K562 (cell line): ENCODE measurements around the gene KIF24. TPM values are rescaled to one million over a fixed set of nuclear protein-coding genes. Genes with fewer than 3 reads are reported as not detected.

Source experiments
- ATAC-seq: fragments of 200-7000 bp; cut with Tn5 transposase; 3 replicates; pipeline ENCODE4 v1.9.1; 2020; ENCODE audit warnings: moderate library complexity
- BruUV-seq: library from RNA; stranded (reverse); fragments of 400-500 nt; replicated peaks from 2 replicates; lab custom pipeline; 2021; lab: Mats Ljungman, UMichigan
- CTCF ChIA-PET: fragments of 300-600 bp; formaldehyde crosslinking; extraction: SDS; loops from one replicate; lab custom pipeline; 2021; ENCODE audit warnings: low intra/inter-chr PET ratio; lab: Yijun Ruan, JAX
- POLR2A ChIA-PET: fragments of 300-600, 350-650 bp; sonication (Branson Sonifier 250); formaldehyde crosslinking; extraction: SDS; loops from one replicate; lab custom pipeline; 2021; ENCODE audit warnings: antibody characterized with exemption, inconsistent platforms; lab: Yijun Ruan, JAX
- DNase-seq, 4 experiments: peaks; one replicate each; pipeline versions ENCODE4 v3.0.0 to v3.0.0-alpha.2; 2011 to 2018; ENCODE audit warnings: low spot score in 3 of 4, mixed read lengths in 3 of 4; ENCODE audit errors: extremely low read depth in 1 of 4
- FAIRE-seq: peaks from 2 replicates; lab custom pipeline; 2011; peaks lifted over from hg19 to GRCh38; lab: Jason Lieb, UNC
- H2AFZ ChIP-seq: 2 replicates; pipeline ENCODE4 v1.6.0; 2011; ENCODE audit warnings: low read depth, low read length, control low read depth, inconsistent platforms
- H3K27ac ChIP-seq: fragments of 200-600 bp; 3 replicates; pipeline ENCODE4 v1.8.0; 2011; ENCODE audit warnings: low read depth, mild to moderate bottlenecking, control low read depth, inconsistent platforms, low read length, moderate library complexity, mixed read lengths; ENCODE audit errors: extremely low read depth
- H3K27me3 ChIP-seq, 2 experiments: fragments of 300-600 bp in 1 of 2; 2 replicates in 1 of 2; 3 replicates in 1 of 2; pipeline versions ENCODE4 v1.6.0 to v1.8.0; 2011; ENCODE audit warnings: inconsistent platforms in 2 of 2, low read length in 2 of 2, mild to moderate bottlenecking in 1 of 2, mixed read lengths in 1 of 2, moderate library complexity in 1 of 2; ENCODE audit not compliant: control insufficient read depth in 2 of 2, insufficient read depth in 2 of 2
- H3K36me3 ChIP-seq: fragments of 300-600 bp; 3 replicates; pipeline ENCODE4 v1.8.0; 2011; ENCODE audit warnings: mild to moderate bottlenecking, low read length, inconsistent platforms; ENCODE audit not compliant: control insufficient read depth, insufficient read depth
- H3K4me1 ChIP-seq, 2 experiments: fragments of 200-600 bp in 1 of 2; replicated peaks in 1 of 2; 2 replicates in 1 of 2; 3 replicates in 1 of 2; pipeline versions ENCODE4 v1.5.1 to v1.8.0; 2011; ENCODE audit warnings: inconsistent platforms in 2 of 2, low read length in 2 of 2, mild to moderate bottlenecking in 1 of 2, mixed read lengths in 1 of 2, moderate library complexity in 1 of 2; ENCODE audit not compliant: control insufficient read depth in 2 of 2, insufficient read depth in 2 of 2
- H3K4me2 ChIP-seq: 2 replicates; pipeline ENCODE4 v1.6.1; 2011; ENCODE audit warnings: low read length, control low read depth, inconsistent platforms, mixed read lengths; ENCODE audit not compliant: insufficient read depth
- H3K4me3 ChIP-seq: fragments of 200-600 bp; sonication (generic), shearing (Covaris generic); 2 replicates; pipeline ENCODE4 v1.5.1; 2016; ENCODE audit warnings: control low read depth, inconsistent platforms
- H3K79me2 ChIP-seq: fragments of 200-600 bp; 3 replicates; pipeline ENCODE4 v1.8.0; 2011; ENCODE audit warnings: low read length, inconsistent platforms; ENCODE audit not compliant: control insufficient read depth, insufficient read depth
- H3K9ac ChIP-seq, 2 experiments: 2 replicates each; pipeline versions ENCODE4 v1.6.0 to v1.6.1; 2011; ENCODE audit warnings: low read depth in 2 of 2, low read length in 2 of 2, control low read depth in 1 of 2, inconsistent platforms in 1 of 2, mild to moderate bottlenecking in 1 of 2, mixed read lengths in 1 of 2; ENCODE audit not compliant: insufficient read depth in 1 of 2
- H3K9me1 ChIP-seq: one replicate; pipeline ENCODE4 v1.6.0; 2011; ENCODE audit warnings: inconsistent platforms, mild to moderate bottlenecking, low read length, moderate library complexity; ENCODE audit not compliant: control insufficient read depth, insufficient read depth
- H3K9me3 ChIP-seq: replicated peaks from 2 replicates; pipeline ENCODE4 v1.5.1; 2011; ENCODE audit warnings: low read depth, low read length, inconsistent platforms; ENCODE audit not compliant: control insufficient read depth, insufficient read depth
- H4K20me1 ChIP-seq: replicated peaks from 2 replicates; pipeline ENCODE4 v1.6.1; 2011; ENCODE audit warnings: low read length, inconsistent platforms, mixed read lengths; ENCODE audit not compliant: control insufficient read depth, insufficient read depth
- ATF4 ChIP-seq: fragments of 450-650 bp; formaldehyde crosslinking; IDR thresholded peaks from 2 replicates; pipeline ENCODE4 v1.4.0; 2022; ENCODE audit warnings: mild to moderate bottlenecking, moderate library complexity
- CCNT2 ChIP-seq: IDR thresholded peaks from 2 replicates; pipeline ENCODE4 v1.6.1; 2011; ENCODE audit warnings: borderline replicate concordance, low read depth, mild to moderate bottlenecking, moderate library complexity, mixed read lengths, low read length; ENCODE audit not compliant: insufficient read length; ENCODE audit errors: extremely low read depth
- CGGBP1 ChIP-seq: fragments of 250-450 bp; sonication (Bioruptor Pico); IDR thresholded peaks from 2 replicates; pipeline ENCODE4 v1.9.0; 2021; ENCODE audit warnings: mild to moderate bottlenecking
- EHMT2 ChIP-seq: fragments of 450-650 bp; IDR thresholded peaks from 2 replicates; pipeline ENCODE4 v1.6.1; 2018; ENCODE audit warnings: antibody characterized with exemption
- NONO ChIP-seq, 2 experiments: fragments of 200-400 bp in 1 of 2; fragments of 450-650 bp in 1 of 2; formaldehyde crosslinking in 1 of 2; IDR thresholded peaks; 2 replicates each; pipeline ENCODE4 v1.6.1; 2017; ENCODE audit warnings: low read depth in 2 of 2, mild to moderate bottlenecking in 2 of 2, moderate library complexity in 2 of 2, low read length in 1 of 2
- POLR2AphosphoS2 ChIP-seq: IDR thresholded peaks from 2 replicates; pipeline ENCODE4 v1.6.1; 2012; ENCODE audit warnings: low read length, improper control_type of control experiment
- RAD21 ChIP-seq, 2 experiments: fragments of 250-450 bp in 1 of 2; fragments of 450-650 bp in 1 of 2; sonication (Bioruptor Pico) in 1 of 2; formaldehyde crosslinking in 1 of 2; IDR thresholded peaks in 1 of 2; conservative IDR thresholded peaks in 1 of 2; 2 replicates each; pipeline versions ENCODE4 v1.4.0 to v1.8.0; 2020 to 2022; ENCODE audit warnings: mild to moderate bottlenecking in 2 of 2, moderate library complexity in 1 of 2
- SMAD1 ChIP-seq: fragments of 150-350 bp; IDR thresholded peaks from 2 replicates; pipeline ENCODE4 v1.6.1; 2014; ENCODE audit warnings: low read length, low read depth; ENCODE audit not compliant: partially characterized antibody
- TARDBP ChIP-seq: fragments of 450-650 bp; IDR thresholded peaks from 2 replicates; pipeline ENCODE4 v1.6.1; 2016
- ZC3H11A ChIP-seq: IDR thresholded peaks from 2 replicates; pipeline ENCODE4 v1.6.1; 2012; ENCODE audit warnings: low read depth, low read length, improper control_type of control experiment
- ZNF165 ChIP-seq: fragments of 250-450 bp; sonication (Bioruptor Pico); IDR thresholded peaks from 2 replicates; pipeline ENCODE4 v1.4.0; 2020; ENCODE audit warnings: borderline replicate concordance
- ZNF76 ChIP-seq: fragments of 250-450 bp; sonication (Bioruptor Pico); IDR thresholded peaks from 2 replicates; pipeline ENCODE4 v1.4.0; 2020; ENCODE audit warnings: mild to moderate bottlenecking, moderate library complexity, borderline replicate concordance
- ZNF785 ChIP-seq: fragments of 250-450 bp; sonication (Bioruptor Pico); IDR thresholded peaks from 2 replicates; pipeline ENCODE4 v1.4.0; 2020; ENCODE audit warnings: mild to moderate bottlenecking
- WGBS: fragments of 100-300 bp; shearing (Covaris generic); methylation state at CpG from one replicate; pipeline ENCODE4 v1.1.6; 2016; ENCODE audit warnings: low coverage, mixed read lengths; ENCODE audit not compliant: insufficient coverage; ENCODE audit errors: missing lambda C conversion rate; 5-methylcytosine and 5-hydroxymethylcytosine counted together
- in situ Hi-C: fragments of 300-500 bp; cut with MboI; formaldehyde crosslinking; loops from 4 replicates; pipeline ENCODE4 v1.15.0; 2018; ENCODE audit warnings: inconsistent platforms, mixed read lengths
- intact Hi-C: fragments of 100-400 bp; cut with micrococcal nuclease; formaldehyde crosslinking; loops from 2 replicates; pipeline ENCODE4 v1.14.2; 2022
- polyA plus RNA-seq, 8 experiments: library from polyadenylated mRNA; depleted of rRNA in 4 of 8; stranded (reverse) in 5 of 8; unstranded in 3 of 8; fragments of >200 nt; fragmentation: Nextera tagmentation in 2 of 8; fragmentation: Illumina TruSeq in 1 of 8; extraction: Ambion mirVana in 2 of 8; extraction: Trizol in 1 of 8; gene quantifications; 2 replicates each; pipeline versions ENCODE4 v1.2.1 to v1.2.3, GENCODE V29; 2011 to 2014; ENCODE audit warnings: inconsistent platforms in 1 of 8, missing spikeins in 1 of 8
- total RNA-seq, 7 experiments: library from RNA; depleted of rRNA in 6 of 7; stranded (reverse); fragments of >200 nt in 6 of 7; fragmentation: Illumina TruSeq in 2 of 7; extraction: Trizol in 2 of 7; gene quantifications; 2 replicates each; pipeline versions ENCODE4 v1.2.1 to v1.2.3, GENCODE V29; 2011 to 2021; ENCODE audit warnings: low replicate concordance in 1 of 7

Gene KIF24
- total and polyA plus RNA-seq, 9 of the 15 experiments (the other 6 are each of a cell fraction or from before 2014, with no cell fraction given) = 0.63 to 5.8 (median 4.4) TPM

DNA sequence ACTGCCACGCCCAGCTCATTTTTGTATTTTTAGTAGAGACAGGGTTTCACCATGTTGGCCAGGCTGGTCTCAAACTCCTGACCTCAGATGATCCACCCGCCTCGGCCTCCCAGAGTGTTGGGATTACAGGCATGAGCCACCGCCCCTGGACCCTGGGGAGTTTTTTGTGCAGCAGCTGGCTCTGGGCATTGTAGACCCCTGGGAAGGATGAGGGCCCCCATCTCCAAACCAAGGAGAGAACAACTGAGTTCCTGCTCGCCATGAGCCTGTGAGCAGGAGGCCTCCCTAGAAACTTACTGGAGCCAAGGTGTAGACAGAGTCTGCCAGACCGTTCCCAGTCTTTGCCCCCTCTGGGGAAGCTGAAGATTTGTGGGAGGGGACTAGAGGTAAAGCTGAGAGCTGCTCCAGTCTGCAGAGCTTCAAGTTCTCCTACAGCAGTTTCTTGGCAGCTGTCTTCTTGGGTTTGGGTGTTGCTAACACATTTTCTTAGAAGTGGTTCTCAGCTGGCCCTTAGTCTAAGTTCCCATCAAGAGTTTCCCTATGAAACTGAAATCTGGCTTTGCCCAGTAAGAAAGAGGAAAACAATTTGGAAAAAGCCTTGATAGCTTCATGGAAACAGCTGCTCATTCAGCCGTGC is 12.7 kb upstream of the KIF24 start:
- no peaks in the 10 kb centered on the region for H3K27me3 ChIP-seq
- no peak overlapping the region for H3K4me2 ChIP-seq
- H3K79me2 ChIP-seq = no peaks in the 10 kb centered on the region
- FAIRE-seq (no peak), DNase-seq (no peak), ATAC-seq (no peak)
- no peaks in the 10 kb centered on the region for H4K20me1 ChIP-seq
- peaks cover 17% of the 10 kb centered on the region; the same call in 1 of the 3 replicates for H3K36me3 ChIP-seq
- ChIA-PET POLR2A (interaction anchor here (0.6 kb wide), 1 partner anchor 39 kb away, joined by 3 read pairs; no protein-coding TSS in a partner anchor), CTCF (no interaction called here)
- no TSS peak for BruUV-seq
- H3K9me1 ChIP-seq = no peaks in the 10 kb centered on the region
- no peak overlapping the region for H3K9ac ChIP-seq
- intact Hi-C loops (no loop called here), in situ Hi-C loops (no loop called here)
- H3K4me3 ChIP-seq = no peak overlapping the region
- H3K4me1 ChIP-seq = no peaks in the 10 kb centered on the region
- H3K9me3 ChIP-seq = no peaks in the 10 kb centered on the region
- no peak overlapping the region for H2AFZ ChIP-seq
- no peak for TF ChIP-seq ATF4 (CRISPR knock-in tag)
- no peak for TF ChIP-seq CGGBP1
- no peak for TF ChIP-seq TARDBP
- TF ChIP-seq ZNF785 (CRISPR knock-in tag) = no peak
- TF ChIP-seq RAD21 (CRISPR knock-in tag; conservative IDR thresholded peaks at IDR 0.05 in 1 of 2, IDR thresholded peaks at IDR 0.05 in 1 of 2) = no peak
- TF ChIP-seq EHMT2 = no peak
- TF ChIP-seq POLR2AphosphoS2 = no peak
- TF ChIP-seq ZC3H11A = no peak
- TF ChIP-seq SMAD1 = no peak
- no peak for TF ChIP-seq NONO (IDR thresholded peaks at IDR 0.05; ENCODE audit: low read depth in 2 of 2, low read length in 1 of 2)
- TF ChIP-seq ZNF165 (CRISPR knock-in tag) = no peak
- no peak for TF ChIP-seq CCNT2
- TF ChIP-seq ZNF76 (CRISPR knock-in tag) = no peak
- WGBS = 80% methylated on average over 5 of the region's 7 CpGs
- no peak overlapping the region for H3K27ac ChIP-seq
